Thoracic aorta (tissue), 2 donors: ENCODE data around the gene DOK5. TPM values are rescaled to one million over a fixed set of nuclear protein-coding genes. Genes with fewer than 3 reads are reported as not detected.

ENCODE experiments used
- ATAC-seq: fragments of 150-250 bp; one replicate; pipeline ENCODE4 v1.8.0; 2017; ENCODE audit warnings: low read depth; ENCODE audit not compliant: insufficient number of reproducible peaks, low FRiP score
- DNase-seq: peaks from one replicate; pipeline ENCODE4 v3.0.0-alpha.2; 2020; ENCODE audit warnings: low spot score
- H3K27ac ChIP-seq, 2 donors: fragments of 200-600 bp; sonication (generic); 1 replicate in 1 of 2; 2 replicates in 1 of 2; pipeline ENCODE4 v1.5.1; 2016; ENCODE audit warnings: mild to moderate bottlenecking in 2 of 2, moderate library complexity in 2 of 2
- H3K27me3 ChIP-seq: fragments of 200-600 bp; sonication (generic); replicated peaks from 2 replicates; pipeline ENCODE4 v1.6.0; 2016; ENCODE audit warnings: mild to moderate bottlenecking; ENCODE audit not compliant: insufficient read depth
- H3K36me3 ChIP-seq: fragments of 200-600 bp; sonication (generic); one replicate; pipeline ENCODE4 v1.5.1; 2016
- H3K4me1 ChIP-seq, 2 donors: fragments of 200-600 bp; sonication (generic); 1 replicate in 1 of 2; 2 replicates in 1 of 2; pipeline versions ENCODE4 v1.5.1 to v1.6.0; 2016; ENCODE audit warnings: low read depth in 2 of 2, mild to moderate bottlenecking in 1 of 2; ENCODE audit not compliant: control insufficient read depth in 1 of 2
- H3K4me3 ChIP-seq: fragments of 200-600 bp; sonication (generic); 2 replicates; pipeline ENCODE4 v1.5.1; 2016; ENCODE audit warnings: mild to moderate bottlenecking
- H3K9me3 ChIP-seq: fragments of 200-600 bp; sonication (generic); 2 replicates; pipeline ENCODE4 v1.5.1; 2016
- CTCF ChIP-seq: fragments of 200-600 bp; sonication (generic); IDR thresholded peaks from one replicate; pipeline ENCODE4 v1.5.1; 2019; ENCODE audit warnings: antibody characterized with exemption
- total RNA-seq, 2 donors: library from RNA; depleted of rRNA; stranded (reverse); fragments of >200 nt; gene quantifications; one replicate each; pipeline versions ENCODE4 v1.1.0 to v1.2.3, GENCODE V29; 2016

DOK5 gene
- total RNA-seq, 2 donors from 2014 or later, result 8.3 to 21.7 TPM

GRCh38 chr20:54517241-54517975 is 42.0 kb downstream of the DOK5 start:
- ATAC-seq, result no peak
- Histone ChIP-seq H3K9me3 (no peaks in the 10 kb centered on the region), H3K27me3 (no peaks in the 10 kb centered on the region), H3K4me3 (no peak overlapping the region), H3K27ac (no peak overlapping the region), H3K4me1 (no peaks in the 10 kb centered on the region), H3K36me3 (no peaks in the 10 kb centered on the region)
- TF ChIP-seq CTCF, result no peak
- DNase-seq, result no peak

- no peak overlapping the region for H3K27ac ChIP-seq
- ATAC-seq, result no peak
Measured at GRCh38 chr20:54524849-54525248, 49.5 kb downstream of the DOK5 start.

GRCh38 chr20:54525916-54526590 is 50.7 kb downstream of the DOK5 start:
- Histone ChIP-seq H3K9me3 (no peaks in the 10 kb centered on the region), H3K4me3 (no peak overlapping the region), H3K27ac (no peak overlapping the region), H3K4me1 (peaks cover 6 to 19% of the 10 kb centered on the region in 2 donors), H3K36me3 (no peaks in the 10 kb centered on the region), H3K27me3 (no peaks in the 10 kb centered on the region)
- ATAC-seq (no peak), DNase-seq (no peak)
- TF ChIP-seq CTCF, result no peak

More at GRCh38 chr20:54524849-54525248, 49.5 kb downstream of the DOK5 start:
- Histone ChIP-seq H3K36me3 (no peaks in the 10 kb centered on the region), H3K9me3 (no peaks in the 10 kb centered on the region), H3K4me3 (no peak overlapping the region), H3K27me3 (no peaks in the 10 kb centered on the region), H3K4me1 (peaks cover 6 to 19% of the 10 kb centered on the region in 2 donors)
- DNase-seq, result no peak
- TF ChIP-seq CTCF, result no peak

DNA sequence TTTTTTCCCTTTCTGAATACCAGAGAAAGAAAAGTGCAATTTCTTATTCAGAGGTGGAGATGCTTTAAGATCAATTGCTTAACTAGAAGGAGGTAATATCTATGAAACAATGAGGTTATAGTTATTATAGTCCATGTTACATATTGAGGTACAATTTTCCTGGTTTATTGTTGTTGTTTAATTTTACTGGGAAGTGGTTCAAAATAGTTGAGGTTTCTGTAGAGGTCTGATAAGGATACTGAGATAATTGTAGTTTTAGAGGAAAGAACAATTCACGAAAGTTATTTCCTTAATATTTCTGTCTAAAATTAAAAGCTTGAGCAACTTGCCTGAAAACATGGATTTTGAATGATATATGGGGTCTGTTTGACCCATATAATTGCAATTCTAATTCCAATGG is 51.4 kb downstream of the DOK5 start:
- Histone ChIP-seq H3K27me3 (no peaks in the 10 kb centered on the region), H3K36me3 (no peaks in the 10 kb centered on the region), H3K9me3 (no peaks in the 10 kb centered on the region), H3K27ac (no peak overlapping the region), H3K4me1 (peaks cover 6 to 19% of the 10 kb centered on the region in 2 donors), H3K4me3 (no peak overlapping the region)
- ATAC-seq (no peak), DNase-seq (no peak)
- TF ChIP-seq CTCF, result no peak

DNA sequence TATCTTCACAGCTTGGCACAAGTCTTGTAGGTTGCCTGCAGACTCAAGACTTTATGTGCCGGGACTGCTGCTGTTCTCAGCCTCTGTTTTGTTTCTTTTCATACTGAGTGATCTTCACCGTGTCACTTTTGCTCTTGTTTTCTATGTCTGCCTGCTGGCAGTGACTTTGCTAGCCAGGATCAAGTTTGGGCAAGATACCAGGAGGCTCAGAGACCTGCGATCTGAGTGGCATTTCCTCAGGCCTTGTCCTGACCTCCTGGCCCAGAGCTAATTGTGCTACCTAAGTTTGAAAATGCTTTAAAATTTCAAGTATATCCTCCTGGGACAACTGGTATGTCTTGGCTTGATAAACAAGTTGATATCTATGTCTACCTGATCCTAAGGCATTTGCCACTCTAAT is 57.2 kb downstream of the DOK5 start:
- ATAC-seq (no peak), DNase-seq (no peak)
- TF ChIP-seq CTCF, result no peak
- Histone ChIP-seq H3K4me1 (peaks cover 0 to 4% of the 10 kb centered on the region in 2 donors), H3K4me3 (no peak overlapping the region), H3K27ac (no peak overlapping the region), H3K9me3 (no peaks in the 10 kb centered on the region), H3K27me3 (no peaks in the 10 kb centered on the region), H3K36me3 (no peaks in the 10 kb centered on the region)
